Measurements from ENCODE around the gene MAGOH.

The MAGOH gene

DNA sequence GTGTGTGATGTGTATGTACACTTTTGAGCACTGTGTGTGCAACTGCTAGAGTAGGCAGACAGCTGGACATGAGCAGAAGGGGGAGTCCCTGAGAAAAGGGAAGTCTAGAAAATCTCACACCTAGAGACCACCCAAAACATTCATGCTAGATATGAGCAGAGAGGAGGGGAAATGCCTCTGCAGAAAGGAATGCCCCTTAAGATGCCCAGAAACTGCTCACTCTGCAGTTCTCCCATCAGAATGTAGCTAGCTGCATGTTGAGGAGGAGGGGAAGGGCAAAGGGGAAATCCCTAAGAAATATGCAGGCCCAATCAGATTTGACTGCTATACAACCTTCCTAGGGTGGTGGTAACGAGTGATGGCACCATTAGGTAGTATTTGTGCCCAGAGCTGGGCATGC is 31.8 kb upstream of the MAGOH start:
- 83% methylated on average over 1 of the region's 1 CpG; no CpG with 5 or more reads in 1 of the 2 experiments for WGBS, 2 experiments (ENCODE audit: insufficient coverage in 2 of 2)
- H3K36me3 ChIP-seq (ENCODE audit: control insufficient read depth, insufficient read depth, low read length): peaks cover 70% of the 10 kb centered on the region
- H3K4me3 ChIP-seq (ENCODE audit: extremely low read depth, insufficient read depth, low read length, poor library complexity, severe bottlenecking): no peak overlapping the region
- no peaks in the 10 kb centered on the region for H3K4me1 ChIP-seq (ENCODE audit: control insufficient read depth, insufficient read depth, low read length, poor library complexity, severe bottlenecking)
- no peaks in the 10 kb centered on the region for H3K9me3 ChIP-seq (ENCODE audit: control insufficient read depth, low read length)
- H3K27ac ChIP-seq (ENCODE audit: low read depth, low read length, severe bottlenecking): no peak overlapping the region

DNA sequence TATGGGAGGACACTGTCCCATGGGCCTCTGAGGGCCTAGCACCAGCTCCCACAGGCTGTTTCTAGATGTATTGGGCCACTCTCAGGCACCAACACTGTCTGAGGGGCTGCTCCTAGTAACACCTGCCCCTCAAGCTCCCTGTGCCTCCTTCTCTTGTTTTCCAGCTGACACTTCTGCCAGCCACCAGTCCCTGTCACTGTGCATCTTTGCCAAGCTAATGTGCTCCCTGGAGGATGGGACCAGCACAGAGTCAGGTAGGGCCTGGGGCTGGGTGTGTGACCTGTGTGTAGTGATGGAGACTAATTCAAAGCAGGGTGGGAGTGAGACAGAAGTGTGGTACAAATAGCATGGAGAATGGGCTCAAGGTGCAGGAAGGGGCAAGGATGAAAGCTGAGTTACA is 29.4 kb upstream of the MAGOH start:
- Histone ChIP-seq H3K9me3 (ENCODE audit: control insufficient read depth, low read length) (no peaks in the 10 kb centered on the region), H3K36me3 (ENCODE audit: control insufficient read depth, insufficient read depth, low read length) (peaks cover 82% of the 10 kb centered on the region), H3K4me1 (ENCODE audit: control insufficient read depth, insufficient read depth, low read length, poor library complexity, severe bottlenecking) (no peaks in the 10 kb centered on the region), H3K4me3 (ENCODE audit: extremely low read depth, insufficient read depth, low read length, poor library complexity, severe bottlenecking) (no peak overlapping the region), H3K27ac (ENCODE audit: low read depth, low read length, severe bottlenecking) (no peak overlapping the region)

DNA sequence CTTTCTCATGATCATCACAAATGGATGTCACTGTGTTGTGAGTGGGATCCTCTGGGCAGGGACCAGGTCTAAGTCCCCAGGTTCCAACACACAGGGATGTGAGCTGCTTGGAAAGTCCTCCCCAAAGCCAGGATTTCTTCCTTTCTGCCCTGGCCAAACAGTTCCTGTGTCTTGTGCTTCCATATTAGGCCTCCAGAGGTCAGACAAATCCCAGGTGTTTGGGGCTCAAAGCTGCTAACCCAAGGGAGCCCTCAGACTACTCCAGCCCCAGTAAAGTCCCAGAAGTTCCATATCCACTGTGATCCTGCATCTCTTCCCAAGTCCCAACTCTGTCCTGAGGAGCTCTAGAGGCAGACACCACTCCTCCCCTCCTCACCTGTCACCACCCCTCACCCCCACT is 27.7 kb upstream of the MAGOH start:
- peaks cover 85% of the 10 kb centered on the region for H3K36me3 ChIP-seq (ENCODE audit: control insufficient read depth, insufficient read depth, low read length)

DNA sequence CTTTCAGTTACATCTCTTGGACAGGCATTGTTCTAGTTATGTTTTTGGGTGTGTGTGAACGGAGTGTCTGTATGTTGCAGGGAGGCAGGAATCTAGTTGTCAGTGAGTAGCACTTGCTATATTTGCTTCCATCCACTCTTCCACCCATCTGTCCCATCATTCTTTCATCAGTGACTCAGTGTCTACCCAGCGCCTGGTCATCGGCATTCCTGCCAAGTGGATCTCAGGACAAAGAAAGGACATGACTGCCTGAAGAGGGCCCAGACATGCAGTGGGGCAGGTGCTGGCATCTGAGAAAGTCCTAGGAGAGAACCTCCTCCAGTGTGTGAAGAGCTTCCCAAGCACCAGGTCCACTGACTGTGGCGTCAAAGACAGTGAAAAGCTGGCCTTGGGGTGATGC is 27.3 kb upstream of the MAGOH start:
- 83 to 100% methylated on average over 3 of the region's 4 CpGs for WGBS, 2 experiments (ENCODE audit: insufficient coverage in 2 of 2)
- Histone ChIP-seq H3K36me3 (ENCODE audit: control insufficient read depth, insufficient read depth, low read length) (peaks cover 85% of the 10 kb centered on the region), H3K4me3 (ENCODE audit: extremely low read depth, insufficient read depth, low read length, poor library complexity, severe bottlenecking) (no peak overlapping the region), H3K27ac (ENCODE audit: low read depth, low read length, severe bottlenecking) (no peak overlapping the region), H3K4me1 (ENCODE audit: control insufficient read depth, insufficient read depth, low read length, poor library complexity, severe bottlenecking) (no peaks in the 10 kb centered on the region), H3K9me3 (ENCODE audit: control insufficient read depth, low read length) (no peaks in the 10 kb centered on the region)

More for the DNA sequence above, 27.7 kb upstream of the MAGOH start:
- Histone ChIP-seq H3K9me3 (ENCODE audit: control insufficient read depth, low read length) (no peaks in the 10 kb centered on the region), H3K27ac (ENCODE audit: low read depth, low read length, severe bottlenecking) (no peak overlapping the region), H3K4me3 (ENCODE audit: extremely low read depth, insufficient read depth, low read length, poor library complexity, severe bottlenecking) (no peak overlapping the region), H3K4me1 (ENCODE audit: control insufficient read depth, insufficient read depth, low read length, poor library complexity, severe bottlenecking) (no peaks in the 10 kb centered on the region)

DNA sequence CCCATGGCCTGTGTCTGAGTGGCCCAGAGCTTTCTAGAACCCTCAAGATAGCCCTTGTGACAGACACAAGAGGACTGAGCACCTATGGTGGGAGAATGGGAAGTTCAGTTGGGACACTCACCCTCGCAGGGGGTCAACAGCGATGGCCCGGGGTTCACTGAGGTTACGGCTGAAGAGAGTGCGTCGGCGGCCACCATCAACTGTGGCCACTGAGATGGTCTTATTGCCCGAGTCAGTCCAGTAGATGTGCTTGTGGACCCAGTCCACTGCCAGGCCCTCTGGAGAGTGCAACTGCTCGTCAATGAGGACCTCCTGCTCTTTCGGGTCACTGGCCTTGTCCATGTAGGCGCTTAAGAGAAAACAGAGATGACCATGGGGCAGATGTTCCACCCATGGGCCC is 25.7 kb upstream of the MAGOH start:
- no peak overlapping the region for H3K27ac ChIP-seq (ENCODE audit: low read depth, low read length, severe bottlenecking)
- no peaks in the 10 kb centered on the region for H3K9me3 ChIP-seq (ENCODE audit: control insufficient read depth, low read length)
- H3K36me3 ChIP-seq (ENCODE audit: control insufficient read depth, insufficient read depth, low read length): peaks cover 91% of the 10 kb centered on the region
- H3K4me3 ChIP-seq (ENCODE audit: extremely low read depth, insufficient read depth, low read length, poor library complexity, severe bottlenecking): no peak overlapping the region
- no peaks in the 10 kb centered on the region for H3K4me1 ChIP-seq (ENCODE audit: control insufficient read depth, insufficient read depth, low read length, poor library complexity, severe bottlenecking)
- 92 to 95% methylated on average over 11 of the region's 11 CpGs for WGBS, 2 experiments (ENCODE audit: insufficient coverage in 2 of 2)

DNA sequence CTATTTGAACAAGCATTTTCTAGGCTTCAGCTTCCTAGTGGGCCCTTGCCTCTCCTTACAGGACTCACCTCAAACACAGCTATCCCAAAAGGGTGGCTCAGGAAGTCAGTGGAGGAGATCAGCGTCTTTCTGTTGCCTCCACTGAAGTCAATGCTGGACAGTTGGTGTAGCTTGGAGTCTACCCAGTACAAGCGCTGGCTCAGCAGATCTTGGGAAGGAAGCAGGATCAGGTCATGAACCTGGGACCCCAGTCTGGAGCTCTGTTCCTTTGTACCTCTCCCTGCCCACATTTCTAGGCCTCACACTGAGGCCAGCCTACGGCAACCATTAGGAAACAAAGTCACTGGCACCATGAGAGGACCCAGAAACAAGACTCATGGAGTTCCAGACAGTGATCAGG is 23.7 kb upstream of the MAGOH start:
- Histone ChIP-seq H3K9me3 (ENCODE audit: control insufficient read depth, low read length) (no peaks in the 10 kb centered on the region), H3K36me3 (ENCODE audit: control insufficient read depth, insufficient read depth, low read length) (peaks cover 90% of the 10 kb centered on the region), H3K4me1 (ENCODE audit: control insufficient read depth, insufficient read depth, low read length, poor library complexity, severe bottlenecking) (no peaks in the 10 kb centered on the region), H3K27ac (ENCODE audit: low read depth, low read length, severe bottlenecking) (no peak overlapping the region), H3K4me3 (ENCODE audit: extremely low read depth, insufficient read depth, low read length, poor library complexity, severe bottlenecking) (no peak overlapping the region)
- 88 to 95% methylated on average over 3 of the region's 3 CpGs for WGBS, 2 experiments (ENCODE audit: insufficient coverage in 2 of 2)

DNA sequence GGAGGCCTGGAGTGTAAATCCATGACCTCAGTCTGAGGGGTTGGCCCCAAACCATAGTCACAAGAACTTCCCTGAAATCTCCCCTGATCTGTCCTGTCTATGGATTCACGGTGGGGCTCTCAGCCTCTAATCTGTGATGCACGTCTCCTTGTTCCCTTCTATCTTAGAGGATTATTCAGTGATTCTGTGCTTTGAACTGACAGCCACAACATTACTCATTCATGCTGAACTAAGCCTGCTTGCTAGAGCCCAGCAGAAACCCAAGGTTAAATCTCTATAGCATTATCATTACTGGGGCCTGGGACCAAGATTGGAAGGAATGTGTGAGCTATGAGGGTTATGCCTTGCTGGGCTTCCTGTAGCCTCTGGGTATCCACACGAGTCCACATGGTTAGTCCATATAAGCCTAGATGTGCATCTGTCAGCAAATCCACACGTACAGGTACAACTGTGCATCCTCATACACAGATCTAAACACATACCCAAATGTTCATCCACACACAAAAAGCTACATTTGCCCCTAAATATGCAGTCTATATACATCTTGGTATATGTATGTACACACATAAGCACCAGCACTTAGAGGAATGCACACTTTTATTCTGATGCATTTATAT is 22.4 kb upstream of the MAGOH start:
- Histone ChIP-seq H3K4me3 (ENCODE audit: extremely low read depth, insufficient read depth, low read length, poor library complexity, severe bottlenecking) (no peak overlapping the region), H3K36me3 (ENCODE audit: control insufficient read depth, insufficient read depth, low read length) (peaks cover 89% of the 10 kb centered on the region), H3K4me1 (ENCODE audit: control insufficient read depth, insufficient read depth, low read length, poor library complexity, severe bottlenecking) (no peaks in the 10 kb centered on the region), H3K27ac (ENCODE audit: low read depth, low read length, severe bottlenecking) (no peak overlapping the region), H3K9me3 (ENCODE audit: control insufficient read depth, low read length) (no peaks in the 10 kb centered on the region)
- 93 to 98% methylated on average over 4 of the region's 4 CpGs for WGBS, 2 experiments (ENCODE audit: insufficient coverage in 2 of 2)

DNA sequence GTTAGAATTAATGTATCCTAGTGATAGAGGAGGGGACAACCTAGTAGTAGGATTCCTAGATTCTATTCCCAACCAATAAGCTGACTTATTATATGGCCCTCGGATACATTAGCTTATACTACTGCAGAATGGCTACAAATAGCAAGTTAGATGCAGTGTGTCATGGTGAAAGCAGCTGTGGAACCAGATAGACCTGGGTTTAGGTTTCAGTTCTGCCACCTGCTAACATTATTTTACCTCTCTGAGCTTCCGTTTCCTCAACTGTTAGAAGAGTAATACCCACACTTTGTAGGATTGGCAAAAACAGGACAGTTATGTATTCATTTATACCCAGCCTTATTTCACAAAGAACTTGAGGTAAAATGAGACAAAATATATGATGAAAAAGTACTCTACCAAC is 21.6 kb upstream of the MAGOH start:
- Histone ChIP-seq H3K9me3 (ENCODE audit: control insufficient read depth, low read length) (no peaks in the 10 kb centered on the region), H3K36me3 (ENCODE audit: control insufficient read depth, insufficient read depth, low read length) (peaks cover 87% of the 10 kb centered on the region), H3K4me3 (ENCODE audit: extremely low read depth, insufficient read depth, low read length, poor library complexity, severe bottlenecking) (no peak overlapping the region), H3K4me1 (ENCODE audit: control insufficient read depth, insufficient read depth, low read length, poor library complexity, severe bottlenecking) (peaks cover under 1% of the 10 kb centered on the region), H3K27ac (ENCODE audit: low read depth, low read length, severe bottlenecking) (no peak overlapping the region)
- WGBS, 2 experiments (ENCODE audit: insufficient coverage in 2 of 2): no CpG with 5 or more reads among the region's 2 CpGs

DNA sequence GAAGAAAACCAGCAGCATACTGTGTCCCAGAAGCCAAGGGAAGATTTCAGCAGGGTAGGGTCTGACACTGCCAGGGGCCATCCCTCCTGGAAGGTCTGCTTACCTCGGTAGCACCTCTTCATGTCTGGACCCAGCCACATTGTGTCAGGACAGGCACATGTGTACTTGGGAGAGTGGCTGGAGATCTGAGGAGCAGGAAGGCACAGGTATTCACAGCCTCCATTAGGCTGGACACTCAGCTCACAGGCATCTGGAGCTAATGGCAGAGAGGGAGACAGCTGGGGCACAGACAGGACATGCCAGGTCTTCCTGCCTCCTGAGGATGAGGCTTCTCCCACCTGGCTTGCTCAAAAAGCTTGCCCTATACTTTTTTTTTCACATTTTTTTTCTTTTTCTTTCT is 19.9 kb upstream of the MAGOH start:
- Histone ChIP-seq H3K36me3 (ENCODE audit: control insufficient read depth, insufficient read depth, low read length) (peaks cover 78% of the 10 kb centered on the region), H3K27ac (ENCODE audit: low read depth, low read length, severe bottlenecking) (no peak overlapping the region), H3K4me1 (ENCODE audit: control insufficient read depth, insufficient read depth, low read length, poor library complexity, severe bottlenecking) (peaks cover 11% of the 10 kb centered on the region), H3K9me3 (ENCODE audit: control insufficient read depth, low read length) (no peaks in the 10 kb centered on the region), H3K4me3 (ENCODE audit: extremely low read depth, insufficient read depth, low read length, poor library complexity, severe bottlenecking) (no peak overlapping the region)
- WGBS, 2 experiments (ENCODE audit: insufficient coverage in 2 of 2): 100% methylated on average over 1 of the region's 1 CpG

DNA sequence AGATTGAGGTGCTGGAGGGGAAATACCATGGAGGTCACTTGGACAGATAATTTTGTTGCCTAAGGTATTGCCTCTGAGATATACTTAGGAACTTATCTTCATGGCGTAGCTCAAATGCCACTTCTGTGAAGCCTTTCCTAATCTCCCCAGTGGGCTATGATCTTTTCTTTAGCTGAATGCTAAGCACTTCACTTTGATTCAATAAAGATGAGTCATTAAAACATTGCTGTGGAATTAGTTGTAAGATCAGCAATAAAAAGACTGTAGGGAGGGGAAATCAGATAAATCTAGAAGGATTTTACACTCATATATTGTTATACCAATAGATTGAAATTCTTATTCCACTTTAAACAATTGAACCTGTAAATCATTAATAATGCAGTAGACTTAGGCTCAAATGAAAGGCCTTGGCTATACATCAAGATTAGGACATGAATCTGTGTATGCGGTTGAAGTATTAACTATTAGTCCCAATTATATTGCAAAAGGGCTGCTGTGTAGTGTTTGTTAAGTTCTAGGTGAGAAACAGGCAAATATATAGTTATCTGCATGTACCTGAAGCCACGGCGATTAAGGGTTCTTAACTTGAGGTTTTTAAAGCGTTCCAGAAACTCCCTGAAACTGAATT is 19.2 kb upstream of the MAGOH start:
- H3K36me3 ChIP-seq (ENCODE audit: control insufficient read depth, insufficient read depth, low read length): peaks cover 72% of the 10 kb centered on the region
- 94 to 100% methylated on average over 2 to 4 of the region's 5 CpGs for WGBS, 2 experiments (ENCODE audit: insufficient coverage in 2 of 2)

More for the DNA sequence above, 19.2 kb upstream of the MAGOH start:
- Histone ChIP-seq H3K4me1 (ENCODE audit: control insufficient read depth, insufficient read depth, low read length, poor library complexity, severe bottlenecking) (peaks cover 11% of the 10 kb centered on the region), H3K9me3 (ENCODE audit: control insufficient read depth, low read length) (no peaks in the 10 kb centered on the region), H3K27ac (ENCODE audit: low read depth, low read length, severe bottlenecking) (peak overlapping the region; percentile 23), H3K4me3 (ENCODE audit: extremely low read depth, insufficient read depth, low read length, poor library complexity, severe bottlenecking) (no peak overlapping the region)
